A549 (cell line): ENCODE data around the gene PSMD1. TPM values are rescaled to one million over a fixed set of nuclear protein-coding genes. Genes with fewer than 3 reads are reported as not detected.

ENCODE experiments used
- ATAC-seq, 2 experiments: fragments of 200-7000 bp in 1 of 2; fragments of >200 bp in 1 of 2; cut with Nextera tagmentation in 1 of 2; cut with Tn5 transposase in 1 of 2; 3 replicates each; pipeline versions ENCODE4 v1.8.0 to v1.9.1; 2018 to 2020; ENCODE audit warnings: mild to moderate bottlenecking in 1 of 2, moderate library complexity in 1 of 2
- CTCF ChIA-PET: fragments of 300-600 bp; sonication (Branson Sonifier 250); formaldehyde crosslinking; extraction: SDS; loops from one replicate; lab custom pipeline; 2021; ENCODE audit warnings: antibody characterized with exemption, inconsistent platforms; lab: Yijun Ruan, JAX
- POLR2A ChIA-PET: fragments of 350-600 bp; formaldehyde crosslinking; extraction: SDS; loops from one replicate; lab custom pipeline; 2021; ENCODE audit warnings: antibody characterized with exemption, inconsistent platforms; lab: Yijun Ruan, JAX
- DNase-seq, 2 experiments: peaks; one replicate each; pipeline versions ENCODE4 v3.0.0 to v3.0.0-alpha.2; 2011 to 2016; ENCODE audit warnings: low read depth in 1 of 2, low spot score in 1 of 2
- FAIRE-seq: peaks from 2 replicates; lab custom pipeline; 2011; peaks lifted over from hg19 to GRCh38; lab: Jason Lieb, UNC
- H3K27ac ChIP-seq, 2 experiments: fragments of >200 bp; sonication (Bioruptor Twin); formaldehyde crosslinking; 3 replicates each; pipeline ENCODE4 v1.5.1; 2016 to 2017
- H3K4me1 ChIP-seq: fragments of >200 bp; sonication (Bioruptor Twin); formaldehyde crosslinking; 3 replicates; pipeline ENCODE4 v1.6.1; 2016
- H3K4me2 ChIP-seq: fragments of >200 bp; sonication (Bioruptor Twin); formaldehyde crosslinking; 3 replicates; pipeline ENCODE4 v1.6.1; 2016
- H3K4me3 ChIP-seq: fragments of >200 bp; sonication (Bioruptor Twin); formaldehyde crosslinking; 3 replicates; pipeline ENCODE4 v1.5.1; 2016
- H3K9me3 ChIP-seq: fragments of >200 bp; sonication (Bioruptor Twin); formaldehyde crosslinking; 3 replicates; pipeline ENCODE4 v1.6.1; 2016
- CHD4 ChIP-seq: fragments of 200-600 bp; sonication (generic); IDR thresholded peaks from 2 replicates; pipeline ENCODE4 v1.6.1; 2016; ENCODE audit warnings: antibody characterized with exemption, mild to moderate bottlenecking, borderline replicate concordance
- EHF ChIP-seq: fragments of 250-450 bp; sonication (Bioruptor Pico); IDR thresholded peaks from 2 replicates; pipeline ENCODE4 v1.5.0; 2020; ENCODE audit warnings: mild to moderate bottlenecking
- EP300 ChIP-seq, 2 experiments: fragments of >200 bp; sonication (Bioruptor Twin); formaldehyde crosslinking; IDR thresholded peaks; 2 replicates in 1 of 2; 3 replicates in 1 of 2; pipeline ENCODE4 v1.6.1; 2016 to 2017
- HDAC2 ChIP-seq: fragments of 200-600 bp; sonication (generic); IDR thresholded peaks from 2 replicates; pipeline ENCODE4 v1.6.1; 2016
- HOXB5 ChIP-seq: fragments of 250-450 bp; sonication (Bioruptor Pico); IDR thresholded peaks from 2 replicates; pipeline ENCODE4 v1.5.0; 2020; ENCODE audit warnings: mild to moderate bottlenecking, moderate library complexity
- JUN ChIP-seq, 2 experiments: fragments of >200 bp; sonication (Bioruptor Twin); formaldehyde crosslinking; IDR thresholded peaks; 2 replicates in 1 of 2; 3 replicates in 1 of 2; pipeline ENCODE4 v1.6.1; 2016 to 2017
- MAFK ChIP-seq: fragments of 450-650 bp; IDR thresholded peaks from 2 replicates; pipeline ENCODE4 v1.6.1; 2014; ENCODE audit not compliant: partially characterized antibody
- MAX ChIP-seq: IDR thresholded peaks from 2 replicates; pipeline ENCODE4 v1.6.1; 2012
- POLR2A ChIP-seq: IDR thresholded peaks from 2 replicates; pipeline ENCODE4 v1.6.1; 2012; ENCODE audit warnings: mild to moderate bottlenecking, low read length
- RAD21 ChIP-seq, 2 experiments: fragments of >200 bp in 1 of 2; sonication (Bioruptor Twin) in 1 of 2; formaldehyde crosslinking in 1 of 2; IDR thresholded peaks in 1 of 2; conservative IDR thresholded peaks in 1 of 2; 2 replicates in 1 of 2; 3 replicates in 1 of 2; pipeline ENCODE4 v1.6.1; 2012 to 2018; ENCODE audit warnings: inconsistent platforms in 1 of 2
- RARB ChIP-seq: fragments of 250-450 bp; sonication (Bioruptor Pico); IDR thresholded peaks from 2 replicates; pipeline ENCODE4 v1.8.0; 2021; ENCODE audit warnings: mild to moderate bottlenecking, moderate library complexity
- RCOR1 ChIP-seq: fragments of 150-350 bp; IDR thresholded peaks from 2 replicates; pipeline ENCODE4 v1.6.1; 2014; ENCODE audit warnings: antibody characterized with exemption, low read length, low read depth
- WGBS: methylation state at CpG from one replicate; pipeline ENCODE4 v1.1.6; 2017; ENCODE audit errors: missing lambda C conversion rate; 5-methylcytosine and 5-hydroxymethylcytosine counted together
- polyA plus RNA-seq, 4 experiments: library from polyadenylated mRNA; depleted of rRNA in 3 of 4; stranded (reverse); fragments of >200 nt; fragmentation: RNase III in 1 of 4; extraction: RNeasy Plus Mini Kit Qiagen cat#74134 plus additional on column Dnase treatment in 1 of 4; gene quantifications; 2 replicates in 3 of 4; 3 replicates in 1 of 4; pipeline ENCODE4 v1.2.3, GENCODE V29; 2011 to 2017
- TF ChIP-seq, protein P1 (sequence below): fragments of 150-350 bp; IDR thresholded peaks from 2 replicates; pipeline ENCODE4 v1.6.1; 2014; ENCODE audit warnings: low read depth, mild to moderate bottlenecking, low read length

PSMD1 gene
- polyA plus RNA-seq, 2 of the 4 experiments (the other 2 are of a cell fraction): 122 to 248 TPM

DNA sequence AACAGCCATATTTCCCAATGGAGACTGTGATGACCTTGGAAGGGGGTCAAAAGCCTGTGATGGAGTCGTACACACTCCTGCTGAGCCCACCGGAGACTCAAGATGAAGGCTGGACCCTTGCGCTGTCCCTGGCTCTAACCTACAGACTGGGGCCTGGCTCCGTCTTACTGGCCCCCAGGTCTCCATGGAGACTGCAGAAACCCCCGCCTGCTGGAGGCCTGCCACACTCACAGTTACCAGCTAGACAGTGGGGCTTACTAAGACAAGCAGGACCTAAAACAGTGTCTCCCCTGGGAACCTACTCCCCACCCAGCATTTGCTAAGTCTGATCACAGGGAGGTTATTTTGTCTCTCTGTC lies 9.8 kb upstream of the PSMD1 start:
- H3K4me3 ChIP-seq: no peak overlapping the region
- ChIA-PET CTCF (interaction anchor here (1.8 kb wide), 1 partner anchor 10 kb away, joined by 5 read pairs; the partner anchor contains the start of gene PSMD1), POLR2A (no interaction called here)
- TF ChIP-seq HOXB5 (CRISPR knock-in tag) (no peak), MAFK (no peak), POLR2A (no peak), RAD21 (conservative IDR thresholded peaks at IDR 0.05 in 1 of 2, IDR thresholded peaks at IDR 0.05 in 1 of 2) (no peak), EP300 (IDR thresholded peaks at IDR 0.05) (no peak), HDAC2 (no peak), EHF (no peak), RCOR1 (no peak), RARB (CRISPR knock-in tag) (no peak)
- TF ChIP-seq, protein P1, sequence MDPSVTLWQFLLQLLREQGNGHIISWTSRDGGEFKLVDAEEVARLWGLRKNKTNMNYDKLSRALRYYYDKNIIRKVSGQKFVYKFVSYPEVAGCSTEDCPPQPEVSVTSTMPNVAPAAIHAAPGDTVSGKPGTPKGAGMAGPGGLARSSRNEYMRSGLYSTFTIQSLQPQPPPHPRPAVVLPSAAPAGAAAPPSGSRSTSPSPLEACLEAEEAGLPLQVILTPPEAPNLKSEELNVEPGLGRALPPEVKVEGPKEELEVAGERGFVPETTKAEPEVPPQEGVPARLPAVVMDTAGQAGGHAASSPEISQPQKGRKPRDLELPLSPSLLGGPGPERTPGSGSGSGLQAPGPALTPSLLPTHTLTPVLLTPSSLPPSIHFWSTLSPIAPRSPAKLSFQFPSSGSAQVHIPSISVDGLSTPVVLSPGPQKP: no peak
- ATAC-seq (no peak), FAIRE-seq (no peak), DNase-seq (no peak)
- 90% methylated on average over 5 of the region's 5 CpGs for WGBS
- H3K27ac ChIP-seq: no peak overlapping the region
- H3K4me2 ChIP-seq: no peak overlapping the region
- no peaks in the 10 kb centered on the region for H3K9me3 ChIP-seq
- H3K4me1 ChIP-seq: peaks cover 30% of the 10 kb centered on the region

DNA sequence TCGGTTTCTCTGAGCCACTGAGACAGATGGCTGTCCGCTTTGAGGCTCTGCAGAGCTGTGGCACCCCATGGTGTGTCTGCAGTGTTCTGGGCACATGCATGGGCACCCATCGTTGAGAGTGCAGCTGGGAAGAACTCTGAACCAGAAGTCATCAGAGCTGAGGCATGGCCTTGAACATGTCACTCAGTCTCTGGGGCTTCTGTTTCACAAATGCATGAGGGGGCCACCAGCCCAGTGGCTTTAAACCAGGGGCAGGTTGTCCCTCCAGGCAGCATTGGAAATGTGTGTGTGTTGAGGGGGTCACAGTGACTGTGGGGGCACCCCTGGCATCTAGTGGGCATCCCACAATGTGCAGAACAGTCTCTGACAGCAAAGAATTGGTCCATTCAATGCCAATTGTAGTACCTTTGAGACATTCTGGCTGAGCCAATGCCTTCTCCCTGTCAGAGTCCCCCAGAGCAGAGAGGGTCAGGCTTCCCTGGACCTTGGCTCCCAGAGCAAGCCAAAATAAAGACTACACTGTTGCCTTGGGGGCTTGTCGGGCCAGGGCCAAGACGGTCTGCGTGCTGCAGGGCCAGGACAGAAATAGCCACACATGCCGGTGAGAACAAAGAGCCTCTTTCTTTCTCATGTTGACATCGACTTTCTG lies 9.3 kb upstream of the PSMD1 start:
- DNase-seq (no peak), FAIRE-seq (no peak), ATAC-seq (no peak)
- Histone ChIP-seq H3K9me3 (no peaks in the 10 kb centered on the region), H3K4me3 (no peak overlapping the region), H3K4me1 (peaks cover 36% of the 10 kb centered on the region), H3K27ac (no peak overlapping the region), H3K4me2 (no peak overlapping the region)
- 72% methylated on average over 8 of the region's 8 CpGs for WGBS
- CTCF ChIA-PET: interaction anchor here (0.9 to 1.9 kb wide), 4 partner anchors 10 to 180 kb away, joined by 3 to 5 read pairs (median 4); partner anchors contain the start of gene PSMD1
- POLR2A ChIA-PET: no interaction called here
- TF ChIP-seq MAX (no peak), JUN (IDR thresholded peaks at IDR 0.05) (no peak)

- ATAC-seq: no peak
- peaks cover 37% of the 10 kb centered on the region for H3K4me1 ChIP-seq
- CTCF ChIA-PET: interaction anchor here (0.9 to 1.9 kb wide), 4 partner anchors 9 to 179 kb away, joined by 3 to 5 read pairs (median 4); partner anchors contain the start of gene PSMD1
- 80% methylated on average over 10 of the region's 10 CpGs for WGBS
- no peaks in the 10 kb centered on the region for H3K9me3 ChIP-seq
- H3K27ac ChIP-seq: no peak overlapping the region
- POLR2A ChIA-PET: no interaction called here
- no peak overlapping the region for H3K4me2 ChIP-seq
- no peak for DNase-seq
- no peak for FAIRE-seq
- H3K4me3 ChIP-seq: no peak overlapping the region
- no peak for TF ChIP-seq CHD4
- TF ChIP-seq, protein P1: no peak
- TF ChIP-seq, all 56 proteins: peak for 0
Measured at GRCh38 chr2:231047923-231048915, 8.4 kb upstream of the PSMD1 start.
